Stomach (tissue), 9 donors: ENCODE results near the gene NAA40. TPM values are rescaled to one million over a fixed set of nuclear protein-coding genes. Genes with fewer than 3 reads are reported as not detected.

Experiments used
- DNase-seq, 2 donors: peaks; one replicate each; pipeline versions ENCODE4 v3.0.0 to v3.0.0-alpha.2; 2013 to 2019
- H3K27ac ChIP-seq, 5 donors: fragments of 200-600 bp in 4 of 5; sonication (generic) in 4 of 5; one replicate each; pipeline ENCODE4 v1.5.1; 2013 to 2019; ENCODE audit warnings: mild to moderate bottlenecking in 1 of 5, moderate library complexity in 1 of 5
- H3K27me3 ChIP-seq, 3 donors: fragments of 200-600 bp; sonication (generic); one replicate each; pipeline ENCODE4 v1.5.1; 2017 to 2019; ENCODE audit warnings: mixed run types in 1 of 3
- H3K36me3 ChIP-seq, 4 donors: fragments of 200-600 bp; sonication (generic); 1 replicate in 3 of 4; 2 replicates in 1 of 4; pipeline ENCODE4 v1.5.1; 2016 to 2019
- H3K4me1 ChIP-seq, 4 donors: fragments of 200-600 bp; sonication (generic); one replicate each; pipeline ENCODE4 v1.5.1; 2016 to 2019
- H3K4me3 ChIP-seq, 4 donors: fragments of 200-600 bp; sonication (generic) in 3 of 4; one replicate each; pipeline ENCODE4 v1.5.1; 2016 to 2019; ENCODE audit warnings: mild to moderate bottlenecking in 1 of 4
- H3K9me3 ChIP-seq, 4 donors: fragments of 200-600 bp; sonication (generic); one replicate each; pipeline ENCODE4 v1.5.1; 2016 to 2019
- EP300 ChIP-seq: sonication (generic); formaldehyde crosslinking; IDR thresholded peaks from one replicate; pipeline ENCODE4 v1.6.1; 2017; ENCODE audit warnings: antibody characterized with exemption
- POLR2A ChIP-seq, 4 donors: fragments of 450-650 bp; IDR thresholded peaks; one replicate each; pipeline ENCODE4 v1.6.1; 2016; ENCODE audit warnings: antibody characterized with exemption in 4 of 4, control low read depth in 2 of 4, mild to moderate bottlenecking in 1 of 4, moderate library complexity in 1 of 4
- POLR2AphosphoS5 ChIP-seq, 3 donors: sonication (generic); formaldehyde crosslinking; IDR thresholded peaks; one replicate each; pipeline ENCODE4 v1.6.1; 2016; ENCODE audit warnings: antibody characterized with exemption in 3 of 3
- WGBS, 5 donors: extraction: QIAGEN DNeasy Blood & Tissue Kit in 3 of 5; methylation state at CpG; one replicate each; pipeline versions ENCODE4 v1.1.5 to v1.1.7; 2013 to 2018; 5-methylcytosine and 5-hydroxymethylcytosine counted together
- intact Hi-C: fragments of 100-400 bp; cut with DNase I; formaldehyde crosslinking; loops from one replicate; pipeline ENCODE4 v1.15.1; 2023; ENCODE audit warnings: low total_unique reads
- polyA plus RNA-seq, 3 donors: library from polyadenylated mRNA; stranded (reverse); fragments of 200-250 nt; gene quantifications; one replicate each; pipeline ENCODE4 v1.2.3, GENCODE V29; 2013
- total RNA-seq, 5 donors: library from RNA; depleted of rRNA; stranded (reverse); fragments of >200 nt; gene quantifications; one replicate each; pipeline versions ENCODE4 v1.1.0 to v1.2.3, GENCODE V29; 2014 to 2016
- TF ChIP-seq, protein P1 (sequence below), 7 experiments: fragments of 450-650 bp in 4 of 7; fragments of 200-600 bp in 3 of 7; sonication (generic) in 3 of 7; IDR thresholded peaks; one replicate each; pipeline ENCODE4 v1.5.1; 2016 to 2019; ENCODE audit warnings: antibody characterized with exemption in 7 of 7, control low read depth in 2 of 7, mild to moderate bottlenecking in 1 of 7
- donor health status: healthy with polysubstance abuse.
- donor health status: Bipolar disorder and iron deficiency.
- donor health status: healthy.

Gene NAA40
- total and polyA plus RNA-seq, 8 donors: 4.3 to 71.4 (median 8.1) TPM

DNA sequence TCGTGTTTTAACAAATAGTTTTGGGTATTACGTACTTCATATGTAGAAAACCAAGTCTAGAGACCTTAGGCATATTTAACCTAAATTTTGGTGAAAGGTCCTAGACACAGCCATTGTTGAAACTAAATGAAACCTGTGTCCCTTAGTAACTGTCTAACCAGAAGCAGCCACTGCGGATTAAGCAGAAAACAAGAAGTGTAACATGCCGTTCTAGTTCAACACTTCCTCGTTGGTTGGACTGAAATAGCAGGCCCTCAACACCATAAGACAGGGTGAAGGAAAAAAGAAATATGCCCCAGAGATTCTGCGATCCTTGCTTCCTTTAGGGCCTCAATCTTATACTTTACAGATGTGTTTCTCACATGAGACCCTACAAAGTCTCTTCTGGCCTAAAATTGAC, 2.0 kb downstream of the NAA40 start:
- intact Hi-C loops: loop anchor here (5.0 kb wide), 1 partner anchor 103 kb away; the partner anchor contains the start of gene MARK2
- Histone ChIP-seq H3K27ac (no peak overlapping the region), H3K36me3 (peaks cover 0 to 12% (median 0%) of the 10 kb centered on the region in 4 donors), H3K27me3 (no peaks in the 10 kb centered on the region), H3K9me3 (no peaks in the 10 kb centered on the region), H3K4me3 (no peak overlapping the region), H3K4me1 (peaks cover 15 to 53% (median 38%) of the 10 kb centered on the region in 4 donors)
- DNase-seq: no peak
- 74 to 82% (median 76%) methylated on average over 6 of the region's 6 CpGs for WGBS, 5 donors
- TF ChIP-seq POLR2A (IDR thresholded peaks at IDR 0.05) (no peak), POLR2AphosphoS5 (IDR thresholded peaks at IDR 0.05) (no peak), EP300 (no peak)
- TF ChIP-seq, protein P1, sequence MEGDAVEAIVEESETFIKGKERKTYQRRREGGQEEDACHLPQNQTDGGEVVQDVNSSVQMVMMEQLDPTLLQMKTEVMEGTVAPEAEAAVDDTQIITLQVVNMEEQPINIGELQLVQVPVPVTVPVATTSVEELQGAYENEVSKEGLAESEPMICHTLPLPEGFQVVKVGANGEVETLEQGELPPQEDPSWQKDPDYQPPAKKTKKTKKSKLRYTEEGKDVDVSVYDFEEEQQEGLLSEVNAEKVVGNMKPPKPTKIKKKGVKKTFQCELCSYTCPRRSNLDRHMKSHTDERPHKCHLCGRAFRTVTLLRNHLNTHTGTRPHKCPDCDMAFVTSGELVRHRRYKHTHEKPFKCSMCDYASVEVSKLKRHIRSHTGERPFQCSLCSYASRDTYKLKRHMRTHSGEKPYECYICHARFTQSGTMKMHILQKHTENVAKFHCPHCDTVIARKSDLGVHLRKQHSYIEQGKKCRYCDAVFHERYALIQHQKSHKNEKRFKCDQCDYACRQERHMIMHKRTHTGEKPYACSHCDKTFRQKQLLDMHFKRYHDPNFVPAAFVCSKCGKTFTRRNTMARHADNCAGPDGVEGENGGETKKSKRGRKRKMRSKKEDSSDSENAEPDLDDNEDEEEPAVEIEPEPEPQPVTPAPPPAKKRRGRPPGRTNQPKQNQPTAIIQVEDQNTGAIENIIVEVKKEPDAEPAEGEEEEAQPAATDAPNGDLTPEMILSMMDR (IDR thresholded peaks at IDR 0.05): no peak

DNA sequence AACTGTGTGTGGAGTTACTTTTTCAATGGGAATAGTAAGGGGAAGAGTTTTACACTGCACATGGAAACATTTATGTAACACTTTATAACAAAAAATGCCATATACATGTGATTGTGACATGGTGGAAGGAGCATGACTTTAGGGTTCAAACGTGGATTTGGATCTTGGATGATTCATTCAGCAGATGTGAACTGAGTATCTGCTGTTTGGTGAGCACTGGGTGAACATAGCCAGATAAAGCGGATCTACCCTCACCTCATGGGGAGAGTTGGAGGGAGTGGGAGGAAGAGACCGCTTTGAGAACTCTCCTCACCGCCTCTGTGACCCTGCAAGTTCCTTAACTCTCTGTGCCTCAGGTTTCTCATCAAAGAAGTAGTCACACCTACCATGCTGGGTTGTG, 3.1 kb downstream of the NAA40 start:
- Histone ChIP-seq H3K9me3 (no peaks in the 10 kb centered on the region), H3K27me3 (no peaks in the 10 kb centered on the region), H3K4me1 (peaks cover 15 to 57% (median 40%) of the 10 kb centered on the region in 4 donors), H3K36me3 (peaks cover 4 to 23% (median 9%) of the 10 kb centered on the region in 4 donors), H3K4me3 (no peak overlapping the region), H3K27ac (no peak overlapping the region)
- DNase-seq: no peak
- intact Hi-C loops: loop anchor here (5.0 kb wide), 1 partner anchor 105 kb away; the partner anchor contains the start of gene MARK2
- TF ChIP-seq POLR2AphosphoS5 (IDR thresholded peaks at IDR 0.05): no peak
- TF ChIP-seq, protein P1 (IDR thresholded peaks at IDR 0.05): no peak
- no peak for TF ChIP-seq POLR2A (IDR thresholded peaks at IDR 0.05)
- no peak for TF ChIP-seq EP300
- WGBS, 5 donors: 82 to 88% (median 85%) methylated on average over 4 of the region's 4 CpGs

- no peak for TF ChIP-seq POLR2A (IDR thresholded peaks at IDR 0.05)
- no peak for TF ChIP-seq EP300
- TF ChIP-seq, protein P1 (IDR thresholded peaks at IDR 0.05): no peak
- no peak for TF ChIP-seq POLR2AphosphoS5 (IDR thresholded peaks at IDR 0.05)
- Histone ChIP-seq H3K4me1 (peaks cover 15 to 55% (median 38%) of the 10 kb centered on the region in 4 donors), H3K4me3 (no peak overlapping the region), H3K27ac (no peak overlapping the region), H3K27me3 (no peaks in the 10 kb centered on the region), H3K9me3 (no peaks in the 10 kb centered on the region), H3K36me3 (peaks cover 4 to 32% (median 18%) of the 10 kb centered on the region in 4 donors)
- WGBS, 5 donors: 86 to 94% (median 88%) methylated on average over 3 of the region's 3 CpGs
- no peak for DNase-seq
- intact Hi-C loops: loop anchor here (5.0 kb wide), 1 partner anchor 106 kb away; the partner anchor contains the start of gene MARK2
Observed at GRCh38 chr11:63942803-63943202, 4.0 kb downstream of the NAA40 start.

- intact Hi-C loops: loop anchor here (5.0 kb wide), 1 partner anchor 108 kb away; the partner anchor contains the start of gene MARK2
- H3K4me1 ChIP-seq: peaks cover 9 to 39% (median 20%) of the 10 kb centered on the region in 4 donors
- no peak overlapping the region for H3K4me3 ChIP-seq
- H3K27ac ChIP-seq: peak overlapping the region in 4 of 5 donors; percentile 49 to 70 (median 55)
- no peaks in the 10 kb centered on the region for H3K27me3 ChIP-seq
- peaks cover 4 to 41% (median 28%) of the 10 kb centered on the region in 4 donors for H3K36me3 ChIP-seq
- TF ChIP-seq, protein P1 (IDR thresholded peaks at IDR 0.05): no peak
- DNase-seq: peak in 1 of 2 donors; percentile 48
- 44 to 61% (median 55%) methylated on average over 4 to 8 of the region's 8 CpGs for WGBS, 5 donors
- H3K9me3 ChIP-seq: no peaks in the 10 kb centered on the region
Observed at GRCh38 chr11:63944987-63945386, 6.2 kb downstream of the NAA40 start.
